GM19025 (cell line): ENCODE measurements around the gene MAP3K2.

Experiments
- ATAC-seq: cut with Tn5 transposase; IDR thresholded peaks from one replicate; pipeline ENCODE4 v1.9.1; 2021; ENCODE audit warnings: mild to moderate bottlenecking, low read depth, moderate library complexity; ENCODE audit not compliant: unreplicated experiment

Gene MAP3K2

DNA sequence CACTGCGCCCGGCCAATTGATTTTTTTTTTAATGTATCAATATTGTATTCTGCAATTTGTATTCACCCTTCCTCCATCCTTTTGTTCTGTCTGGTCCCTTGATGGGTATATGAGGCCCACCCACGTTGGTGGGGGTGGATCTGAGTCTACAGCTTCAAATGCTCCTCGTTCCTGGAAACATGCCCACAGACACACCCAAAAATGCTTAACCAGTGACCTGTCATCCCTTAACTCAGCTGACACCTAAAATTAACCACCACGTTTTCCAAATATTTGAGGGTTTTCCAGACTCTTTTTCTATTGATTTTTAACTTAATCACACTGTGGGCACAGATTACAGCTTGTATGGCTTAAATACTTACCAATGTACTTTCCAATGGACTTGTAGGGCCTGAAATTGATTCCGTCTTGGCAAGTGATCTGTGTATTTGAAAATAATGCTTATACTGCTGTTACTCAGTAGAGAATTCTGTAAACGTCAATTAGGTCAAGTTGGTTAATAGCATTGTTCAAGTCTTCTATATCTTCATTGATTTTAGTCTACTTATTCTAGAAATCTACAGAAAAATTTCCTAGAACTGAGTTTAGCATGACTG lies 133.3 kb downstream of the MAP3K2 start:
- ATAC-seq: no peak
